PFSK-1 (cell line): ENCODE results near the gene DZIP3.

ENCODE experiments used
- FOXP2 ChIP-seq: optimal IDR thresholded peaks from 2 replicates; pipeline ENCODE3; 2011; ENCODE audit warnings: borderline replicate concordance, control low read depth, inconsistent platforms; ENCODE audit not compliant: insufficient read depth; ENCODE audit errors: extremely low read length, extremely low read depth
- POLR2AphosphoS5 ChIP-seq: IDR thresholded peaks from 2 replicates; pipeline ENCODE4 v1.6.1; 2012; ENCODE audit warnings: low read depth, mild to moderate bottlenecking, control low read depth, low read length, moderate library complexity
- SIN3A ChIP-seq: IDR thresholded peaks from 2 replicates; pipeline ENCODE4 v1.6.1; 2012; ENCODE audit warnings: mild to moderate bottlenecking, low read length, moderate library complexity, borderline replicate concordance; ENCODE audit not compliant: insufficient read depth
- TAF1 ChIP-seq: IDR thresholded peaks from 2 replicates; pipeline ENCODE4 v1.6.1; 2012; ENCODE audit warnings: low read length, control low read depth, borderline replicate concordance; ENCODE audit not compliant: insufficient read depth
- TF ChIP-seq, protein P1 (sequence below), 2 experiments: IDR thresholded peaks; 2 replicates each; pipeline versions ENCODE4 v1.6.1 to v1.8.0; 2011 to 2012; ENCODE audit warnings: low read depth in 2 of 2, low read length in 2 of 2, control low read depth in 1 of 2, inconsistent platforms in 1 of 2, mild to moderate bottlenecking in 1 of 2, moderate library complexity in 1 of 2; ENCODE audit not compliant: insufficient read depth in 1 of 2

DNA sequence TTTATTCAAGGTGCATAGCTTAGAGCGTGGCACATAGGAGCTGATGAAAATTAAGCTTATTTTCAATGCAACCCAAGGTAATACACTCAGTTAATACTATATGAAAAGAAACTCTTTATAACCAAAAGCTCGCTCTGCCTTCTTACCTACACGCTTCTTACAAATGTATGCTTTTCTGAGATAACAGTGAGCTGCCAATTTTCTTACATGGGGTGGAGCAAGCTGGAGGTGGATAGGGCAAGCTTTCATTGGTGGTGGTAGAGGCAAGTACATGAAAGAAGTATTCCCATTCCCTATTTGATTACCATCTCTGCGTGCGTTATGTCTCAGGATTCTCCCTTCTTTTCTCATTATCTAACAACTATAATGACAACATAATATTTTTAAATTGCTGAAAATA is 8.9 kb downstream of the DZIP3 start:
- TF ChIP-seq POLR2AphosphoS5 = no peak
- no peak for TF ChIP-seq TAF1
- TF ChIP-seq, protein P1, sequence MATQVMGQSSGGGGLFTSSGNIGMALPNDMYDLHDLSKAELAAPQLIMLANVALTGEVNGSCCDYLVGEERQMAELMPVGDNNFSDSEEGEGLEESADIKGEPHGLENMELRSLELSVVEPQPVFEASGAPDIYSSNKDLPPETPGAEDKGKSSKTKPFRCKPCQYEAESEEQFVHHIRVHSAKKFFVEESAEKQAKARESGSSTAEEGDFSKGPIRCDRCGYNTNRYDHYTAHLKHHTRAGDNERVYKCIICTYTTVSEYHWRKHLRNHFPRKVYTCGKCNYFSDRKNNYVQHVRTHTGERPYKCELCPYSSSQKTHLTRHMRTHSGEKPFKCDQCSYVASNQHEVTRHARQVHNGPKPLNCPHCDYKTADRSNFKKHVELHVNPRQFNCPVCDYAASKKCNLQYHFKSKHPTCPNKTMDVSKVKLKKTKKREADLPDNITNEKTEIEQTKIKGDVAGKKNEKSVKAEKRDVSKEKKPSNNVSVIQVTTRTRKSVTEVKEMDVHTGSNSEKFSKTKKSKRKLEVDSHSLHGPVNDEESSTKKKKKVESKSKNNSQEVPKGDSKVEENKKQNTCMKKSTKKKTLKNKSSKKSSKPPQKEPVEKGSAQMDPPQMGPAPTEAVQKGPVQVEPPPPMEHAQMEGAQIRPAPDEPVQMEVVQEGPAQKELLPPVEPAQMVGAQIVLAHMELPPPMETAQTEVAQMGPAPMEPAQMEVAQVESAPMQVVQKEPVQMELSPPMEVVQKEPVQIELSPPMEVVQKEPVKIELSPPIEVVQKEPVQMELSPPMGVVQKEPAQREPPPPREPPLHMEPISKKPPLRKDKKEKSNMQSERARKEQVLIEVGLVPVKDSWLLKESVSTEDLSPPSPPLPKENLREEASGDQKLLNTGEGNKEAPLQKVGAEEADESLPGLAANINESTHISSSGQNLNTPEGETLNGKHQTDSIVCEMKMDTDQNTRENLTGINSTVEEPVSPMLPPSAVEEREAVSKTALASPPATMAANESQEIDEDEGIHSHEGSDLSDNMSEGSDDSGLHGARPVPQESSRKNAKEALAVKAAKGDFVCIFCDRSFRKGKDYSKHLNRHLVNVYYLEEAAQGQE (IDR thresholded peaks at IDR 0.05; ENCODE audit: insufficient read depth in 1 of 2, low read depth in 2 of 2, low read length in 2 of 2) = no peak
- no peak for TF ChIP-seq SIN3A
- TF ChIP-seq FOXP2 = no peak
